Measurements from ENCODE around the gene PDE7B.

Gene PDE7B

DNA sequence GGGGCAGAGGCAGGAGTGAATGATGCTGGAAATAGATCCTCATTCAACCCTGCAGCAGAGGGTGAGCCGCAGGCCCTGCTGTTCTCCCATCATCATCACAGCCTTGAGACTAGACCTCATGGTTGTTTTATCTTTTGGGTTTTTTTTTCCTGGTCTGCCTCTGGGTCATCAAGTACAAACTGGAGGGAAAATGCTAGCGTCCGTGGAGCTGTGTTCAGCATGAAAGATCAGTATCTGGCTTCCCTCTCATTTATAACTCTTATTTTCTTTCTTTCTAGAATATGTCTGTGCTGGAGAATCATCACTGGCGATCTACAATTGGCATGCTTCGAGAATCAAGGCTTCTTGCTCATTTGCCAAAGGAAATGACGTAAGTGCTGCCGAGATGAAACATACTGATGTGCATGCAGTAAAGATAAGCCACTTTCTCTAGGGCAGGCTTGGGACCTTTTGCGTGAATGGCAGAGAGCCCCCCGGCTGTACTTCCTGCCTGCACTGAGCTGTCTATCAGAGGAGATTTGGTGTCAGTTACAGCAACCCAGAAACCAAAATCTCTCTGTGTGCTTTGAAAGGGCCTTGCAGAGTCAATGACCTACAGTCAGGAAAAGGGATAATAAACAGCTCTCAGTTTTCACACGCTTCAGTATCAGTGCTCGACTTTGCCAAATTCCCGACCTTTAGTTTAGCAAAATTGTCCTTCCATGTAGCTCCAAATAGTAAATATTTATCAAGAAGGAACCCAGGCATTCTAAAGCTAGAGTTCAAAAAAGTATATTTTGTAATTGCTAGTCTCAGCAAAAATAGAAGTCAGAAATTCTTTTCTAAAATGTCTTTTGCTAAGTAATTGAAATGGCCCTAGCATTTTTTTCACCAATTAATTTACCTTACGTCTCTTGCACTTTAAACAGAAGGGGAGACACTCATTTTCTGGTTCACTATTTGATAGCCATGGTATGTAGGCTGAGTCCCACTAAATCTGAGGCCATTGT, 322.3 kb downstream of the PDE7B start:
- Histone ChIP-seq H3K4me1 (ENCODE audit: control insufficient read depth in 1 of 2, insufficient read depth in 2 of 2, low read length in 2 of 2) (no peaks in the 10 kb centered on the region), H3K4ac (ENCODE audit: low read depth, low read length) (no peak overlapping the region), H3K23ac (ENCODE audit: low read length) (no peak overlapping the region), H3K4me3 (ENCODE audit: low read depth, low read length) (no peak overlapping the region), H3K79me1 (ENCODE audit: low read length) (no peaks in the 10 kb centered on the region), H2AK5ac (ENCODE audit: low read length) (no peak overlapping the region), H3K9ac (ENCODE audit: low read length) (no peak overlapping the region), H3K27me3 (ENCODE audit: insufficient read depth, low read length) (no peaks in the 10 kb centered on the region), H2BK12ac (ENCODE audit: low read length) (no peak overlapping the region), H3K79me2 (ENCODE audit: control insufficient read depth, insufficient read depth, low read length, poor library complexity) (no peaks in the 10 kb centered on the region), H3K18ac (ENCODE audit: low read length) (no peak overlapping the region), H4K91ac (ENCODE audit: low read depth, low read length) (no peak overlapping the region), H4K8ac (ENCODE audit: low read depth, low read length) (no peak overlapping the region), H3K36me3 (ENCODE audit: control insufficient read depth in 1 of 2, insufficient read depth in 2 of 2, low read length in 2 of 2) (no peaks in the 10 kb centered on the region), H3K14ac (ENCODE audit: low read length) (no peak overlapping the region), H3K4me2 (ENCODE audit: low read length) (no peak overlapping the region), H3K27ac (ENCODE audit: low read depth, low read length) (no peak overlapping the region), H2BK5ac (ENCODE audit: low read depth, low read length, poor library complexity) (no peak overlapping the region), H2AFZ (ENCODE audit: insufficient read depth, low read length, poor library complexity) (no peak overlapping the region), H3K9me3 (ENCODE audit: insufficient read depth, low read depth, low read length) (no peaks in the 10 kb centered on the region), H2BK120ac (ENCODE audit: insufficient read depth, low read length, poor library complexity) (no peak overlapping the region), H4K12ac (ENCODE audit: low read depth, low read length) (no peak overlapping the region)
- DNase-seq: peak; percentile 1 to 54
- no CpG with 5 or more reads among the region's 13 CpGs for WGBS (ENCODE audit: extremely low coverage, insufficient coverage, insufficient read length)

DNA sequence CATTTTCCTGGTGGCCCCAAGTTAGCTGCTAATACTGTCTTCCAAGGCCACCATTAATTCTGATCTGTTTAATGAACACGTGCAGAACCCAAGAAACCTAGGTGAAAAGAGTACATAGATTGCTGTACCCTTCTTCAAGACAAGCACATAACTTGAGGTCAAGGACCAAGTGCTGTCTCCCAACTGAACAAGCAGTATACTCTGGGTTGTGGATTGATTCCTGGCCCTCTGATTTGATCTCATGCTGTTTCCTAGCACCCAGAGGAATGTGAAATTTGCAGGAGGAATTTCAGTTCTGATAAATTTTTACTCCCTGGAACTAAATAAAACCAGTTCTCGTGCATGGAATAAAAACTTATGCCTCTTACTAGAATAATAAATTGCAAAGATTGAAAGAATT, 323.0 kb downstream of the PDE7B start:
- H3K9me3 ChIP-seq (ENCODE audit: insufficient read depth, low read depth, low read length): no peaks in the 10 kb centered on the region
- H3K23ac ChIP-seq (ENCODE audit: low read length): no peak overlapping the region
- H3K4ac ChIP-seq (ENCODE audit: low read depth, low read length): no peak overlapping the region
- no peak for DNase-seq
- no peak overlapping the region for H4K91ac ChIP-seq (ENCODE audit: low read depth, low read length)
- H3K4me3 ChIP-seq (ENCODE audit: low read depth, low read length): no peak overlapping the region
- no peak overlapping the region for H2AK5ac ChIP-seq (ENCODE audit: low read length)
- no peak overlapping the region for H2AFZ ChIP-seq (ENCODE audit: insufficient read depth, low read length, poor library complexity)
- WGBS (ENCODE audit: extremely low coverage, insufficient coverage, insufficient read length): no CpG with 5 or more reads among the region's 2 CpGs
- no peaks in the 10 kb centered on the region for H3K4me1 ChIP-seq (ENCODE audit: control insufficient read depth in 1 of 2, insufficient read depth in 2 of 2, low read length in 2 of 2)
- no peaks in the 10 kb centered on the region for H3K79me2 ChIP-seq (ENCODE audit: control insufficient read depth, insufficient read depth, low read length, poor library complexity)
- no peak overlapping the region for H4K12ac ChIP-seq (ENCODE audit: low read depth, low read length)
- no peak overlapping the region for H4K8ac ChIP-seq (ENCODE audit: low read depth, low read length)
- no peak overlapping the region for H2BK120ac ChIP-seq (ENCODE audit: insufficient read depth, low read length, poor library complexity)
- H3K36me3 ChIP-seq (ENCODE audit: control insufficient read depth in 1 of 2, insufficient read depth in 2 of 2, low read length in 2 of 2): no peaks in the 10 kb centered on the region
- H3K14ac ChIP-seq (ENCODE audit: low read length): no peak overlapping the region
- no peak overlapping the region for H3K4me2 ChIP-seq (ENCODE audit: low read length)
- H3K27me3 ChIP-seq (ENCODE audit: insufficient read depth, low read length): no peaks in the 10 kb centered on the region
- H2BK12ac ChIP-seq (ENCODE audit: low read length): no peak overlapping the region
- H3K9ac ChIP-seq (ENCODE audit: low read length): no peak overlapping the region
- H3K79me1 ChIP-seq (ENCODE audit: low read length): no peaks in the 10 kb centered on the region
- no peak overlapping the region for H2BK5ac ChIP-seq (ENCODE audit: low read depth, low read length, poor library complexity)
- H3K27ac ChIP-seq (ENCODE audit: low read depth, low read length): no peak overlapping the region
- no peak overlapping the region for H3K18ac ChIP-seq (ENCODE audit: low read length)

DNA sequence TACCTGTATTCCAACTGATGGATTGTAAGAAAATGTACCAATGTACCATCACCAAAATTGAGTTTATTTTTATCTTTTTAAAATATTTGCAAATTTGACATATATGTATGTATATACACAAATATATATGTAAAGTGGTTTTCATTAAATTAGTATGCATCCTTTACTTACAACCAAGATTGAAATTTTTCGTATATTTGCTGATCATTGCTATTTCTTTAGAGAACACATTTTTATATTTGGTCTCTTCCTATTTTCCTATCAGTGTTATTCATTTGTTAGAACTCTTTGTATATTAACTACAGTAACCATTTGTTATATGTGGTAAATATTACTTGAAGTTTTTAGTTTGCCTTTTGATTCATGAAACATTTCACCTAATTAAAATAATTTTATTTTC, 324.4 kb downstream of the PDE7B start:
- Histone ChIP-seq H3K4me1 (ENCODE audit: control insufficient read depth in 1 of 2, insufficient read depth in 2 of 2, low read length in 2 of 2) (no peaks in the 10 kb centered on the region), H3K14ac (ENCODE audit: low read length) (no peak overlapping the region), H3K9ac (ENCODE audit: low read length) (no peak overlapping the region), H2BK5ac (ENCODE audit: low read depth, low read length, poor library complexity) (no peak overlapping the region), H4K12ac (ENCODE audit: low read depth, low read length) (no peak overlapping the region), H3K79me1 (ENCODE audit: low read length) (no peaks in the 10 kb centered on the region), H3K4ac (ENCODE audit: low read depth, low read length) (no peak overlapping the region), H2BK12ac (ENCODE audit: low read length) (no peak overlapping the region), H3K4me3 (ENCODE audit: low read depth, low read length) (no peak overlapping the region), H4K91ac (ENCODE audit: low read depth, low read length) (no peak overlapping the region), H3K79me2 (ENCODE audit: control insufficient read depth, insufficient read depth, low read length, poor library complexity) (no peaks in the 10 kb centered on the region), H3K18ac (ENCODE audit: low read length) (no peak overlapping the region), H3K4me2 (ENCODE audit: low read length) (no peak overlapping the region), H3K36me3 (ENCODE audit: control insufficient read depth in 1 of 2, insufficient read depth in 2 of 2, low read length in 2 of 2) (no peaks in the 10 kb centered on the region), H2AFZ (ENCODE audit: insufficient read depth, low read length, poor library complexity) (no peak overlapping the region), H3K9me3 (ENCODE audit: insufficient read depth, low read depth, low read length) (no peaks in the 10 kb centered on the region), H2BK120ac (ENCODE audit: insufficient read depth, low read length, poor library complexity) (no peak overlapping the region), H2AK5ac (ENCODE audit: low read length) (no peak overlapping the region), H3K23ac (ENCODE audit: low read length) (no peak overlapping the region), H3K27me3 (ENCODE audit: insufficient read depth, low read length) (no peaks in the 10 kb centered on the region), H3K27ac (ENCODE audit: low read depth, low read length) (no peak overlapping the region), H4K8ac (ENCODE audit: low read depth, low read length) (no peak overlapping the region)
- no CpG with 5 or more reads among the region's 1 CpG for WGBS (ENCODE audit: extremely low coverage, insufficient coverage, insufficient read length)
- DNase-seq: no peak

DNA sequence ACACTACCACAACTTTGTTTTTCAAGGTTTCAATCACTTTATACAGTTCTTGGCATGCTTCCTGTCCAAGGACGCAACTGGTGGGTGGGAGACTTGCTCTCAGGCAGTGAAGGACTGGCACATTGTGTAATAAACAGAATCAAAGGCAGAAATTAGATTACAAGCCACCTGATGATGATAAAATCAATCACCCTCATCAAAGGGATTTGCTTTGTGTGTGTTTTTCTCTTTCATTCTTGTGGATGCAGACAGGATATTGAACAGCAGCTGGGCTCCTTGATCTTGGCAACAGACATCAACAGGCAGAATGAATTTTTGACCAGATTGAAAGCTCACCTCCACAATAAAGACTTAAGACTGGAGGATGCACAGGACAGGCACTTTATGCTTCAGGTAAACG, 327.2 kb downstream of the PDE7B start:
- no peaks in the 10 kb centered on the region for H3K79me1 ChIP-seq (ENCODE audit: low read length)

More for the DNA sequence above, 327.2 kb downstream of the PDE7B start:
- WGBS (ENCODE audit: extremely low coverage, insufficient coverage, insufficient read length): no CpG with 5 or more reads among the region's 2 CpGs
- no peak overlapping the region for H3K14ac ChIP-seq (ENCODE audit: low read length)
- no peak overlapping the region for H2AFZ ChIP-seq (ENCODE audit: insufficient read depth, low read length, poor library complexity)
- no peak overlapping the region for H2AK5ac ChIP-seq (ENCODE audit: low read length)
- no peak overlapping the region for H4K8ac ChIP-seq (ENCODE audit: low read depth, low read length)
- no peak overlapping the region for H2BK5ac ChIP-seq (ENCODE audit: low read depth, low read length, poor library complexity)
- DNase-seq: no peak
- no peak overlapping the region for H2BK120ac ChIP-seq (ENCODE audit: insufficient read depth, low read length, poor library complexity)
- no peaks in the 10 kb centered on the region for H3K4me1 ChIP-seq (ENCODE audit: control insufficient read depth in 1 of 2, insufficient read depth in 2 of 2, low read length in 2 of 2)
- no peak overlapping the region for H2BK12ac ChIP-seq (ENCODE audit: low read length)
- H3K18ac ChIP-seq (ENCODE audit: low read length): no peak overlapping the region
- no peaks in the 10 kb centered on the region for H3K9me3 ChIP-seq (ENCODE audit: insufficient read depth, low read depth, low read length)
- H3K79me2 ChIP-seq (ENCODE audit: control insufficient read depth, insufficient read depth, low read length, poor library complexity): no peaks in the 10 kb centered on the region
- no peak overlapping the region for H3K23ac ChIP-seq (ENCODE audit: low read length)
- no peak overlapping the region for H3K4me3 ChIP-seq (ENCODE audit: low read depth, low read length)
- H3K36me3 ChIP-seq (ENCODE audit: control insufficient read depth in 1 of 2, insufficient read depth in 2 of 2, low read length in 2 of 2): no peaks in the 10 kb centered on the region
- no peak overlapping the region for H4K12ac ChIP-seq (ENCODE audit: low read depth, low read length)
- H3K4ac ChIP-seq (ENCODE audit: low read depth, low read length): no peak overlapping the region
- no peak overlapping the region for H3K4me2 ChIP-seq (ENCODE audit: low read length)
- H4K91ac ChIP-seq (ENCODE audit: low read depth, low read length): no peak overlapping the region
- no peak overlapping the region for H3K27ac ChIP-seq (ENCODE audit: low read depth, low read length)
- no peak overlapping the region for H3K9ac ChIP-seq (ENCODE audit: low read length)
- no peaks in the 10 kb centered on the region for H3K27me3 ChIP-seq (ENCODE audit: insufficient read depth, low read length)
